HG03135 (cell line): ENCODE data around the gene RPL15.
A peak's percentile ranks its signal among the peaks of the same experiment; 100 is the strongest.

Source experiments
- ATAC-seq: cut with Tn5 transposase; IDR thresholded peaks from one replicate; pipeline ENCODE4 v1.9.1; 2021; ENCODE audit warnings: mild to moderate bottlenecking, moderate library complexity; ENCODE audit not compliant: unreplicated experiment

RPL15 gene

GRCh38 chr3:23926736-23927135 is 9.8 kb downstream of the RPL15 start:
- ATAC-seq, result no peak

- ATAC-seq, result no peak
Measured at GRCh38 chr3:23928524-23928923, 11.6 kb downstream of the RPL15 start.

GRCh38 chr3:23931597-23931996 is 14.7 kb downstream of the RPL15 start:
- no peak for ATAC-seq

- no peak for ATAC-seq
Measured at GRCh38 chr3:23932571-23932970, 15.6 kb downstream of the RPL15 start.

- no peak for ATAC-seq
Measured at GRCh38 chr3:23934253-23934652, 17.3 kb downstream of the RPL15 start.

- ATAC-seq, result no peak
Measured at GRCh38 chr3:23937296-23937695, 20.4 kb downstream of the RPL15 start.

GRCh38 chr3:23938688-23939087 is 21.8 kb downstream of the RPL15 start:
- ATAC-seq, result no peak

GRCh38 chr3:23940775-23941174 is 23.8 kb downstream of the RPL15 start:
- no peak for ATAC-seq

DNA sequence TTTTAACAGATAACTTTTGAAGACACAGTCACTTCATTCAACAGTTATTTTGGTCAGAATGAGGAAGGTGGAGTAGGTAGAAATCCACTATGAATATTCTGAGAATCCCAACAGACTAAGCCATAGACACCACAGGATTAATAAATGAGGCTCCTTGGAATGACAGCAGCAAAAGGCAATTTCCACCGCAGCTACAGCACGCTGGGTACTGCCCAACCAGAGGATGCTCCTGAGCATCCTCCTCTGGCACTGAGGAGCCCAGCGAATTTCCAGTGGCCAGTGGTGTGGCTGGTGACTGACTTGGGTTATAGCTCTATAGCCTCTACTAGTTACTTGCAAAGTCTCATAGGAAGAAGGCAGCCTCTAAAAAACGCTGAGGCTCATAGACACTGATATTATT is 24.5 kb downstream of the RPL15 start:
- ATAC-seq, result no peak

- no peak for ATAC-seq
Measured at GRCh38 chr3:23942546-23942945, 25.6 kb downstream of the RPL15 start.

DNA sequence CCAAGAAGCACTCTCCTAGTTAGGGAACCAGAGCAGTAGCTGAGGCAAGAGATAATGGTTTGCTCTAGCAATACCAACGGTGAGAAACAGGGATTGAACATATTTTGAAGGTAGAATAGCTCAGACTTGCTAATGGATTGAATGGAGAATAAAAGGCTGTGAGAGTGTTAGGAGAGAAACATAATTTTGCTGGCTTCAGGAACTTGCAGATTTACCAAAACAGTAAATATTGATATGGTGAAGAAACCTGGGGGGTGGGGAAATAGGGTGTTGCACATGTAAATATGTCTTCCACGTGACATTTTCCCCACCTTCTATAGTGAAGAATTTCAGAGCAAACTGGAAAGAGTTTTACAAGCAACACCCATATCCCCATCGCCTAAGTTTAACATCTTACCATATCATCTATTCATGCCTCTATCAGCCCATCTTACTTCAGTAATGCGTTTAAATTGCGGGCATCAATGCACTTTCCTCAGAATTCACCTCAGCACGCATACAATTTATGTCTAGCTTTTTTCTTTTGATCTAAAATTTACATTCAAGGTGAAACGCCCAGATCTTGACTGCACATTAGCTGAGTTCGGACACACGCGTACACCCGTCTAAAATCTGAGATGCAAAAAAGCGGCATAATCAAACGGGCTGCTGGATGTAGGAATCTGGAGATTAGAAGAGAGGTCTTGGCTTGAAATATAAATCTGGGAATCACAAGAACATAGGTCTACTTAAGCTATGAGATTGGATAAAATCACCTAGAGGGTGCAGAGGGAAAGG is 27.3 kb downstream of the RPL15 start:
- ATAC-seq, result no peak

DNA sequence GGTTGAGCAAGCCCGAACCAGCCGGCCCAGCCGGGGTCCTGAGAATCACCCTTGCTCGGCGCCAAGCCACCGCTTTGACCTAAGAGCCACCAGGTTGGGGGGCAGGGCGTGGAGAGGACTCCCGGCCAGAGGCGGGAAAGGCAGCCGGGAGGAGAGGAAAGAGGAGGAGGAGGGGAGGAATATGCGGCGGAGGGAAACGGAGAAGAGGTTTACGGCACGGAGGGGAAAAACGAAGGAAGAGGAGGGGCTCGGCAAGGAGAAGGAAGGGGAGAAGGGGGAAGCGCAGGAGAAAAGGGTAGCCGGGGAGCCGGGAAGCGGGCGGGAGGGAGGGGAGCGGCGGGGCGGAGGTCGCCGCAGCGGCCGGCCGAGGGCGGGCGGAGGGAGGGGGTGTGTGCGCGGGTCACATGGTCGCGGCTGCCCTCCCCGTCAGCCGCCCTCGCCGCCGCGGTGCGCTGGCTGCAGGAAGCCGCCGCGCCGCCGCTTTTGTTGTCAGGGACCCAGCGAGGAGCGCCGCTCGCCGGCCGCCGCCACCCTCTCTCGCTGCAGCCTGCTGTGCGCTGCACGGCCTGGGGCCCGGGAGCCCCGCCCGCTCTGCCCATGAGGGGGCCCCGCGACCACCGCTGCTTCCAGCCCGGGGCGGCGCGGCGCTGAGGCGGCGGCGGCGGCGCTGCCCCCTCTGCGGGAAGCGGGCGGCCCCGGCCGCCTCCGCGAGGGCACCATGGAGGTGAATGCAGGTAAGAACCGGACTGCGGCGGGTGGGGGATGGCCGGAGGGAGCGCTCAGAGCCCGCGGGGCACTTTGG is 28.1 kb downstream of the RPL15 start, which contains the start of gene NR1D2:
Gene NR1D2 (plus strand): TSS at position 426 of the 802 bp plus-strand sequence. CDS start 293 bp downstream, at position 719.
- ATAC-seq, result peak; percentile 55

DNA sequence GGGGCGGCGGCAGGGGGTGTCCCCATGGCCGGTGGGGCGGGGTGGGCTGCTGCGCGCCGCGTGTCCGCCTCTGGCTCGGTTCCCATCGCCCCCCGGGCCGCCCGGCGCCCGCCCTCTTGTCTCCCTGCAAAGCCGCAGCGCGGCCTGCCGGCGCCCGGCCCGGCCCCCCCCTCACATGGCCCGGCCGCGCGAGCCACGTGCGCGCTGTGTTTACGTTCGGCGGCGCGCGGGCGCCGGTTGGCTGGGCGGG is 28.7 kb downstream of the RPL15 start:
- no peak for ATAC-seq

- ATAC-seq, result peak; percentile 78
Measured at GRCh38 chr3:23945913-23946687, 29.2 kb downstream of the RPL15 start.

- ATAC-seq, result no peak
Measured at GRCh38 chr3:23948761-23949160, 31.8 kb downstream of the RPL15 start.

- ATAC-seq, result peak; percentile 14
Measured at GRCh38 chr3:23949784-23950183, 32.9 kb downstream of the RPL15 start.

DNA sequence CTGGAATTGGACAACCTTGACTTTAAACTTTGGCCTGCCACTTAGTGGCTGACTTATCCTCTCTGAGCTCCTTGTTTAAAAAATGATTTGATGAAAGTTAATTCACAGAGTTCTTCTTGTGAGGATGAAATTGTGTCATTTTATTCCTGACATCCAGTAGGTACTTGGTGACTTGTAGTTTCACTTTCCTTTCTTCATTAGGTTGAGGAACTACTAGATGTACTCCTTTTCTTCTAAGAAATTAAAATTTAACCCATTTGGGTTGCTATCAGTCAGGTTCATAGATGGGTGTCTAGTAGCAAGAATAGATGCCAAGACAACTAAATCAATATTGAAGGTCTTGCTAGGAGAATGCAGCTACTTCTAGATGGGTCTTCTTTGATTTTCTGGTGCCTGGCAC is 33.4 kb downstream of the RPL15 start:
- peak; percentile 40 for ATAC-seq

DNA sequence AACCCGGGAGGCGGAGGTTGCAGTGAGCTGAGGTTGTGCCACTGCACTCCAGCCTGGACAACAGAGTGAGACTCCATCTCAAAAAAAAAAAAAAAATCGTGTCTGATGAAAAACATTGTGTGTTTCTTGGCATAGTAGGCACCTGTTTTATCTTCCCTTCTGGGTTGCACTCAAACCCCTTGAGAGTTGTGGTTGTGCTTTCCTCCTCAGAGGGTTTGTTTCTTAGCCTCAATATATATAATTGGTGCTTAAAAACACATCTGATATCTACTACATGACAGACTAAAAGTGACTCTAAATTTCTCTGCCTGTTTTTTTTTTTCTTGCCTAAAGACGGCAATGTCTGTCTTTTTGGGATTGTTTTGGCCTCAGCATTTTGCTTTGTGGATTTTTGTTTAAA is 35.7 kb downstream of the RPL15 start:
- peak; percentile 44 for ATAC-seq

- ATAC-seq, result no peak
Measured at GRCh38 chr3:23953523-23953922, 36.6 kb downstream of the RPL15 start.

DNA sequence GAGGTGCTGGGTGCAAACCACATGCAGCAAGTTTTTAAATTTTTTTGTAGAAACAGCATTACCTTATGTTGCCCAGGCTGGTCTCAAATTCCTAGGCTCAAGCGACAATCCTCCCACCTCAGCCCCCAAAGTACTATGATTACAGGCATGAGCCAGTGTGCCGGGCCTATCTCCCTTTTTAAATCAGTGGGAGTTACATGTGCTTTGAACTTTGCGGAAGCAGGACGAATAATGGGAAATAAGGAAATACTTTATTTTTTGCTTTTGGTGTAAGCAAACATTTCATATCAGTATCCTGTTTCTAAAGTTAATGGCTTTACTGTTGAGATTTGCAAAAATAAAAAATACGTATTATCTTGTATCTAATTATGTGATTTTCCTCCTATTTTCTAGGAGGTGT is 37.2 kb downstream of the RPL15 start:
- ATAC-seq, result no peak

- no peak for ATAC-seq
Measured at GRCh38 chr3:23956701-23957100, 39.8 kb downstream of the RPL15 start.
